SU-DHL-6 (cell line): ENCODE measurements around the gene PARP12.

Source experiments
- H2AFZ ChIP-seq: fragments of 200-600 bp; sonication (generic); 2 replicates; pipeline ENCODE4 v1.6.1; 2014; ENCODE audit warnings: low read depth, mild to moderate bottlenecking, moderate library complexity, mixed read lengths, antibody characterized with exemption, low read length; ENCODE audit not compliant: severe bottlenecking
- H3F3A ChIP-seq: fragments of 200-600 bp; shearing (Covaris generic); 2 replicates; pipeline ENCODE4 v1.6.0; 2016; ENCODE audit warnings: antibody characterized with exemption, mild to moderate bottlenecking; ENCODE audit not compliant: insufficient read depth
- H3K27ac ChIP-seq: fragments of 200-600 bp; sonication (generic); 2 replicates; pipeline ENCODE4 v1.5.1; 2016; ENCODE audit warnings: low read depth, mild to moderate bottlenecking, low read length, moderate library complexity, mixed read lengths
- H3K27me3 ChIP-seq: fragments of 200-600 bp; sonication (generic), shearing (Covaris generic); 2 replicates; pipeline ENCODE4 v1.6.0; 2014; ENCODE audit warnings: mild to moderate bottlenecking, low read length
- H3K36me3 ChIP-seq: fragments of 200-600 bp; sonication (generic); 2 replicates; pipeline ENCODE4 v1.6.1; 2014; ENCODE audit warnings: mild to moderate bottlenecking, low read length, mixed read lengths
- H3K4me2 ChIP-seq: fragments of 300-600, 200-600 bp; shearing (Covaris generic), sonication (generic); 2 replicates; pipeline ENCODE4 v1.6.0; 2014; ENCODE audit warnings: low read length, low read depth, mild to moderate bottlenecking; ENCODE audit not compliant: poor library complexity, severe bottlenecking
- H3K4me3 ChIP-seq: fragments of 200-600 bp; sonication (generic); 2 replicates; pipeline ENCODE4 v1.5.1; 2014; ENCODE audit warnings: antibody characterized with exemption, low read length, mild to moderate bottlenecking, mixed read lengths; ENCODE audit not compliant: insufficient read depth, poor library complexity, severe bottlenecking
- H3K79me2 ChIP-seq: fragments of 200-600 bp; sonication (generic); 2 replicates; pipeline ENCODE4 v1.6.1; 2014; ENCODE audit warnings: mild to moderate bottlenecking, low read length, moderate library complexity; ENCODE audit not compliant: insufficient read depth
- H3K9ac ChIP-seq: fragments of 200-600 bp; sonication (generic); 2 replicates; pipeline ENCODE4 v1.7.0; 2014; ENCODE audit warnings: mild to moderate bottlenecking, low read length
- H3K9me2 ChIP-seq: fragments of 200-600 bp; sonication (generic); replicated peaks from 2 replicates; pipeline ENCODE4 v1.6.1; 2014; ENCODE audit warnings: low read length; ENCODE audit not compliant: insufficient read depth
- H3K9me3 ChIP-seq: fragments of 200-600 bp; sonication (generic); 2 replicates; pipeline ENCODE4 v1.6.1; 2014; ENCODE audit warnings: low read length, mixed read lengths; ENCODE audit not compliant: insufficient read depth
- H4K20me1 ChIP-seq: fragments of 200-600 bp; sonication (generic); 2 replicates; pipeline ENCODE4 v1.6.1; 2014; ENCODE audit warnings: low read depth, mild to moderate bottlenecking, antibody characterized with exemption, low read length, moderate library complexity, mixed read lengths
- EZH2phosphoT487 ChIP-seq: fragments of 200-600 bp; sonication (generic), shearing (Covaris generic); conservative IDR thresholded peaks from 2 replicates; pipeline ENCODE4 v1.6.1; 2018; ENCODE audit warnings: mild to moderate bottlenecking, antibody characterized with exemption, low read length, moderate library complexity, mixed read lengths
- TF ChIP-seq, protein P1 (sequence below): fragments of 200-600 bp; sonication (generic); IDR thresholded peaks from one replicate; pipeline ENCODE4 v1.5.1; 2017; ENCODE audit warnings: antibody characterized with exemption, mild to moderate bottlenecking, low read length, moderate library complexity; ENCODE audit not compliant: insufficient read depth, poor library complexity, severe bottlenecking

Gene PARP12

DNA sequence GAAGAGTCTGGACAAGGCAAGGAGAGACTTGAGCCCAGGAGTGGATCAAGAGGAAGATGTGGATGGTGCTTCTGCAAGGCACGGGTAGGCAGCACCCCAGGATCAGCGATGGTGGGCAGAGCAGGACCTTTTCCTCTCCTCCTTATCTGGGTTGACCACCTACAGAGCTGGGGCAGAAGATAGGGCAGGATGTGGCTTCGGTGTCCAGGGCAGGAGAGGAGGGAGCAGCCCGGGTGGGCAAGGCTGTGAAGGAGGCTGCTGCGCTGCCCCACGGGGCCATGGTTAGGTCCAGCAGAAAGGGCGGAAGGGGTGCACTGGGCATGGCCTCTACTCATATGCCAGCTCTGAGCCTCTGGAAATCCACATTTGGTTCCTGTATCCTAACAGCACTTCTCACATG is 20.0 kb upstream of the PARP12 start:
- no peaks in the 10 kb centered on the region for H3K9me3 ChIP-seq
- H3F3A ChIP-seq, result no peaks in the 10 kb centered on the region
- H3K9me2 ChIP-seq, result no peaks in the 10 kb centered on the region
- no peaks in the 10 kb centered on the region for H3K79me2 ChIP-seq
- H3K27ac ChIP-seq, result no peak overlapping the region
- no peak overlapping the region for H3K4me3 ChIP-seq
- no peaks in the 10 kb centered on the region for H3K27me3 ChIP-seq
- H2AFZ ChIP-seq, result no peak overlapping the region
- no peak overlapping the region for H3K4me2 ChIP-seq
- no peak overlapping the region for H3K9ac ChIP-seq
- H3K36me3 ChIP-seq, result no peaks in the 10 kb centered on the region
- no peak for TF ChIP-seq EZH2phosphoT487
- TF ChIP-seq, protein P1, sequence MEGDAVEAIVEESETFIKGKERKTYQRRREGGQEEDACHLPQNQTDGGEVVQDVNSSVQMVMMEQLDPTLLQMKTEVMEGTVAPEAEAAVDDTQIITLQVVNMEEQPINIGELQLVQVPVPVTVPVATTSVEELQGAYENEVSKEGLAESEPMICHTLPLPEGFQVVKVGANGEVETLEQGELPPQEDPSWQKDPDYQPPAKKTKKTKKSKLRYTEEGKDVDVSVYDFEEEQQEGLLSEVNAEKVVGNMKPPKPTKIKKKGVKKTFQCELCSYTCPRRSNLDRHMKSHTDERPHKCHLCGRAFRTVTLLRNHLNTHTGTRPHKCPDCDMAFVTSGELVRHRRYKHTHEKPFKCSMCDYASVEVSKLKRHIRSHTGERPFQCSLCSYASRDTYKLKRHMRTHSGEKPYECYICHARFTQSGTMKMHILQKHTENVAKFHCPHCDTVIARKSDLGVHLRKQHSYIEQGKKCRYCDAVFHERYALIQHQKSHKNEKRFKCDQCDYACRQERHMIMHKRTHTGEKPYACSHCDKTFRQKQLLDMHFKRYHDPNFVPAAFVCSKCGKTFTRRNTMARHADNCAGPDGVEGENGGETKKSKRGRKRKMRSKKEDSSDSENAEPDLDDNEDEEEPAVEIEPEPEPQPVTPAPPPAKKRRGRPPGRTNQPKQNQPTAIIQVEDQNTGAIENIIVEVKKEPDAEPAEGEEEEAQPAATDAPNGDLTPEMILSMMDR, result no peak
- no peaks in the 10 kb centered on the region for H4K20me1 ChIP-seq

GRCh38 chr7:140081774-140082425 is 19.1 kb upstream of the PARP12 start:
- Histone ChIP-seq H3K9ac (no peak overlapping the region), H3K4me2 (no peak overlapping the region), H3K27me3 (no peaks in the 10 kb centered on the region), H3K27ac (no peak overlapping the region), H3K36me3 (no peaks in the 10 kb centered on the region), H3K79me2 (no peaks in the 10 kb centered on the region), H4K20me1 (no peaks in the 10 kb centered on the region), H3K4me3 (no peak overlapping the region), H2AFZ (no peak overlapping the region), H3F3A (no peaks in the 10 kb centered on the region), H3K9me3 (no peaks in the 10 kb centered on the region), H3K9me2 (no peaks in the 10 kb centered on the region)
- TF ChIP-seq, protein P1, result no peak
- TF ChIP-seq EZH2phosphoT487, result no peak

DNA sequence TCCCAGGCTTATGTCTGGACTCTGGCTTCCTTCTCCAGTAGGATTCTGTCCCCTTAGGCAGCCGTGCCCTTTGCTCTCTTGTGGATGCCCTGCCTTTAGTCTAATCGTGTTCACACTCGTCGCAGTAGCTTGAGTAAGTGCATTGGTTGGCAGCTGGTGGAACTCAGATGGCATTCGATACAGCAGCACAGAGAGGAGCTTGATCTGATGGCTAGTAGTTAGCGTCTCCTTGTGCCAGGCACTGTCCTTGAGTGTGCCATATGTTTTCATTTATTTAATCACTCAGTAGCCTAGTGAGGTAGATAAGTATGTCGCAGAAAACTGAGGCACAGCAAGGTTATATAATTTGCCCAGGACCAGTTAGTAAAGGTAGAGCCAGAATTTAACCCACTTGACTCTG is 18.2 kb upstream of the PARP12 start:
- no peaks in the 10 kb centered on the region for H3K9me2 ChIP-seq
- no peak overlapping the region for H3K9ac ChIP-seq
- TF ChIP-seq, protein P1, result no peak
- no peak for TF ChIP-seq EZH2phosphoT487
- H3F3A ChIP-seq, result no peaks in the 10 kb centered on the region
- no peak overlapping the region for H3K4me2 ChIP-seq
- H3K27ac ChIP-seq, result no peak overlapping the region
- no peak overlapping the region for H2AFZ ChIP-seq
- H4K20me1 ChIP-seq, result no peaks in the 10 kb centered on the region
- no peak overlapping the region for H3K4me3 ChIP-seq
- H3K9me3 ChIP-seq, result no peaks in the 10 kb centered on the region
- no peaks in the 10 kb centered on the region for H3K36me3 ChIP-seq
- H3K27me3 ChIP-seq, result no peaks in the 10 kb centered on the region
- H3K79me2 ChIP-seq, result no peaks in the 10 kb centered on the region
